Erythroblast (primary cell): ENCODE results near the gene DYNAP.

Experiments
- DNase-seq, 2 experiments: peaks; one replicate each; lab custom pipeline; 2025; lab: John Stamatoyannopoulos, UW
- GATA1 ChIP-seq: IDR thresholded peaks from 2 replicates; pipeline ENCODE4 v1.6.1; 2011; ENCODE audit warnings: low read depth, mild to moderate bottlenecking, control low read depth, low read length, moderate library complexity
- POLR2A ChIP-seq: IDR thresholded peaks from 2 replicates; pipeline ENCODE4 v1.6.1; 2011; ENCODE audit warnings: mild to moderate bottlenecking, low read length

Gene DYNAP, protein sequence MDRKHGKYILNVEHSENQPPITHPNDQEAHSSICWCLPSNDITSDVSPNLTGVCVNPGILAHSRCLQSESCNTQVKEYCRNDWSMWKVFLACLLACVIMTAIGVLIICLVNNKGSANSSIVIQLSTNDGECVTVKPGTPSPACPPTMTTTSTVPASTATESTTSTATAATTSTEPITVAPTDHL

DNA sequence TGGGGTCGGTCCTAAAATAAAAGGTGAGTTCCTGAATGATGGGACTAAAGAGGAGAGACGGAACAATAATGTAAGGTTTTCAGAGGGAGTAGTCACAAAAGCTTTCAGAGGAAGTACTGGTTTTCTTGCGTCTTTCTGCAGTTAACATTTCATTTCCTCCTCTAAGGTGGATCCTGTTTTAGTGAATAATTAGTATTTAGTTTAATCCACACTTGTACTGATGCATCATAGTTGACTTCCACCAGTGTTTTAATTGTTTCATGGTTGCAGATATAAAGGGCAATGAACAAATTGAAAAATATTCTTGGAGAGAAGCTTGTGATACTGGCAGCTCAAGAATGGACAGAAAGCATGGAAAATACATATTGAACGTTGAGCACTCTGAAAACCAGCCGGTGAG is at the start of gene DYNAP:
DYNAP (plus strand) TSS at position 301 of the 400 bp plus-strand sequence; CDS start at position 339, 38 bp downstream.
- no peak for DNase-seq
- no peak for TF ChIP-seq GATA1
- TF ChIP-seq POLR2A = no peak

DNA sequence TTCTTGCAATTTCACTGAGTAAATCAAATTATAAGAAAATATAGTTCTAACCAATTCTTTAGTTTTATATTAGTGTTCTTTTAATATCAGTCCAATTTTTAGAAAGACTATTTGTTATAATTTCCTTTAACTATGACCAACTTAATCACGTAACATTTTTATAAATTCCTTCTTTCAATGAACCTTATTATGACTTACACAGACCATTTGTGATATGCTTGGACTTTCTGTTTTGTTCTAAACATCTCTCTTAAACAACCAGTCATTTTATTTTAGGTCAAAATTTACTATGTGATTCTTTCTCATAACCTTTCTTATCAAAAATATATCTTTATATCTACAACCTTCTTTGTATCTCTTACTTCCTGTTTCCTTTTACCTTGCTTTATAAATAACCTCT is 39.5 kb upstream of the DYNAP start:
- no peak for TF ChIP-seq POLR2A
- TF ChIP-seq GATA1 = no peak
- DNase-seq = no peak

DNA sequence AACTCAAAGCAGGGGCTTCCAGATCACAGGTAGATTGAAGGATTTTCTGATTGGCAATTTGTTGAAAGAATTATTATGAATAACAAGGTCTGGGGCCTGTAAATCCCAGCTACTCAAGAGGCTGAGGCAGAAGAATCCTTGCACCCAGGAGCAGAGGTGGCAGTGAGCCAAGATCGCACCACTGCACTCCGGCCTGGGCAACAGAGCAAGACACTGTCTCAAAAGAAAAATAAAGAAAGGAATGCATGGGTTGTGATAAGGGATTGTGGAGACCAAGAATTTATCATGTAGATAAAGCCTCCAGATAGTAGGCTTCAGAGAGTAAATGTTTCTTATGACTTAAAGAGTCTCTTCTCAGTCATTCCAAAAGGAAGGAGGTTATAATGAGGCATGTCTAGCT is 35.8 kb upstream of the DYNAP start:
- DNase-seq = no peak
- TF ChIP-seq POLR2A = no peak
- TF ChIP-seq GATA1 = no peak

DNA sequence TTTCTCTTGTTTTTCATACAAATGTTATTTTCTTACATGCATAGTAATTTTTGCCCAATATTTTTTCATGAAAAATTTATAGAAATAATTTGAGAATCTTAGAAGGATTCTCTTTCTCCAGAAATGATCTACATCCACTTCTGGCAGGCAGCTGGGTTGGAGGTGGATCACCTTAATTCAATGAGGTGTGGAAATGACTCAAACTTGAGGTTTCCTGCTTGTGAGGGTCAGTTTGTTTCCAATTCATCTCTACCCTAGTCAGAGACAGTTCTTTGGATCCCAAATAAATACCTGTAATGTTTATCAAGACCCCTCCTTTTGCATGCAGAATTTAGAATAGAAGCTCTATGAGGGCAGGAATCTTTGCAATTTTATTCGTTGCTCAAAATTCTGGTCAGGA is 35.0 kb upstream of the DYNAP start:
- no peak for TF ChIP-seq GATA1
- no peak for TF ChIP-seq POLR2A
- DNase-seq = no peak

DNA sequence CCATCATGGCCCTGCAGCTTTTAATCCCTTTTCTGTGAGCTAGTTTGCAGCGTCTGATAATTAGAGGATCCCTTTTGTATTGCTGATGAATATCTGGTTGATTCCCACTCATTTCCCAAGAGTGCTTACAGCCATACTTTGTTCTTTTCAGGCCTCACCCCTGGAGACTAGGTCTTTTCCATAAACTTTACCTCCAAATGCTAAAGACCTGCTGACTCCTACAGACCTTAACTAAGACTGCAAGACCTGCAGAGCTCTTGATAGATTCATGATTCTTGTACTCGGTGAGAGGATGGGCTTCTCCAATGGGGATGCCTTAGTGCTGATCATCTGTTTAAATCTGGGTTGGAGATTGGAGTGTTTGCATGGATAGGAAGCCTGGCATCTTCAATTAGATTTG is 33.1 kb upstream of the DYNAP start:
- TF ChIP-seq POLR2A (no peak), GATA1 (no peak)
- DNase-seq = no peak

DNA sequence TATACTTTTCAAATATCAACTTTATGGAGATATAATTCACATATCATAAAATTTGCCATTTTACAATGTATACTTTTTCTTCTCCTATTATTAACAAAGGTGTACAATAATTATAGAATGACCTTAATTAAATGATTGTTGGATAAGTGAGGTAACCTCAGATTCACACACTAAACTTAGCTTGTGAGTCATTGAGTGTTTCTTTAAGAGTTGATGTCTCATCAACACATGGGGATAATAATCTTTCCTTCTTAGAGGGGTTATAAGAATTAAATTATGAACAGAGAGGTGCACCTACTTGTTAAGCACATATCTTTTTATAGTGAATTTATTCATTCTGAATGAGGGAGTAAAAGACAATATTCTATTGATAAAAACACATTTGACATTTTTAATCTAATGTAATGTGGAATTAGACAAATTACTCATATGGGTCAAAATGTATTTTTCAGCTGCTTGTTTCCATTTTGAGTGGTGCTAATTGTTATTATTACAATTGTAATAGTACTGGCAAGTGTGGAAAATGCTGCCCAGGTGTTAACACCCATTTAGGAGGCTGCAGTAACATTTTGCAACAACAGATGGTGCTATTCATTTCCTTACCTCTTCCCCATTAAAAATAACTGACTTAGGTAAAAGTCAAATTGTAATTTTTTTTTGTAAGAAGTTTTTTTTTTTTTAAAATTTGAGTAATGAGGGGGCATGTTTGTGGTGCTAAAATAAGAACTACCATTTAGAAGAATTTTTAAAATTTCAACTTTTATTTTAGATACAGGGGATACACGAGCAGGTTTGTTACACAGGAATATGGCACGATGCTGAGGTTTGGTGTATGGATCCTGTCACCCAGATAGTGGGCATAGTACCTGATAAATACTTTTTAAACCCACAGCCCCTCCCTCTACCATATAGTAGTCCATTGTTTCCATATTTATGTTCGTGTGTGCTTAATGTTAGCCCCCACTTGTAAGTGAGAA is 32.1 kb upstream of the DYNAP start:
- peak; percentile 25 to 58 for DNase-seq
- no peak for TF ChIP-seq POLR2A
- no peak for TF ChIP-seq GATA1

DNA sequence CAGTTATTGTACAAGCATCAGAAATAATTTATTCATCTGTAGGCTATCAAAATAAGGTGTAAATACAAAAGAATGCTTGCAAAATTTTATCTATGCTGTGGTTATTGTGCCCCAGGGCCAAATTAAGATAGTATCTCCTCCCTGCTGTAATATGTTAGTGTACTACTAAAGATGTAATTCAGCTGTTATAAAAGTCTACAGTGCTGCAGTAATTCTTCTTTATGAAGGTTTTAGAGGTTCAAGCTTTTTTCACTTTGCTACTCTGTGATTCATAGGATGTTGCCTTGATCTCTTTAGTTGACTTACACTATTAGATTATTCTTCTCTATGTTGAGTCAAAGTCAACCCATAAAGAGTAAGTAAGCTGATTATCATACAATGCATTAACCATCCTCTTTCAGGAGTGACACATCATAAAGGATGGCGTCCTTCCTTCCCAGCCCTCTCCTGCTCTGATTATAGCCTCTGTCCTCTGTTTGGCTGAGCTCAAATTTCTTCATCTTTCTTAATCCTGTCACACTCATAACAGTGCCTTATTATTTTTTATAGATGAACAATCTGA is 29.3 kb upstream of the DYNAP start:
- DNase-seq = no peak

DNA sequence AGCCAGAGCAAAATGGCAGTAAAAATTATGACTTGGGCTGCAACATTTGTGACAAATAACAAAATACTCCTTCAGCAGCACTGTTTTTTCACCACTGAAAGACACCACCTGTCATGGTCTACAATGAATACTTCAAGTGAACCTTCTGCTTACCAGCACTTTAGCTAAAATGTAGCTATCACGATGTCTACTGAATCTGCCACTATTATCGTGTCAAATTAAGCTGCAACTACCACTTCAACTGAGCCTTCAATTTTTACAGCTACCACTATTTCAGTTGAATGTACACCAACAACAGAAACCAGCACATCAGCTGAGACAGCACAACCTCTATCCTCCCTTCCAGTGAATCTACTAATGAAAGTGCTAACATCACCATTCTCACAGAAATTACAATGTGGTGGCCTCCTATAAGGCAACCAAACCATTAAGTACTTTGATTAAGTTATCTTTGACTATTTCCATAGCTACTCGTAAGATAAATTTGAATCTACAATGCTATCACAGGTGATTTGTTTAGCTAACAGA is 10.8 kb upstream of the DYNAP start:
- TF ChIP-seq POLR2A = no peak
- TF ChIP-seq GATA1 = no peak
- no peak for DNase-seq

More for the DNA sequence above, 29.3 kb upstream of the DYNAP start:
- no peak for TF ChIP-seq POLR2A
- no peak for TF ChIP-seq GATA1

DNA sequence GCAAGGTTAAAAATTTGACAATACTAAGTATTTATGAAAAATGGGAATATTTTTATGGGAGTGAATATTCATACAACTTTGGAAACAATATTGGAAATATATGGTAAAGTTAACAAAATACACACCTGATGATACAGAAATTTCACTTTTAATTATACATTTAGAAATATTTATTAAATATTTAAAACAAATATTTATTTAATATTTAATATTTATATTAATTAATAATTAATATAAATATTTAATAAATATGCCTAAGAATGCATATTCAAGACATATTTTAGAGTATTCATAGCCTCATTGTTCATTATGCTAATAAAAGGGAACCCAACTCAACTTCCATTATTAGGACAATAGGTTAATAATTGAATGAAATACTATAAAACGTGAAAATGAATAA is 7.0 kb upstream of the DYNAP start:
- TF ChIP-seq GATA1 (no peak), POLR2A (no peak)
- DNase-seq = no peak

DNA sequence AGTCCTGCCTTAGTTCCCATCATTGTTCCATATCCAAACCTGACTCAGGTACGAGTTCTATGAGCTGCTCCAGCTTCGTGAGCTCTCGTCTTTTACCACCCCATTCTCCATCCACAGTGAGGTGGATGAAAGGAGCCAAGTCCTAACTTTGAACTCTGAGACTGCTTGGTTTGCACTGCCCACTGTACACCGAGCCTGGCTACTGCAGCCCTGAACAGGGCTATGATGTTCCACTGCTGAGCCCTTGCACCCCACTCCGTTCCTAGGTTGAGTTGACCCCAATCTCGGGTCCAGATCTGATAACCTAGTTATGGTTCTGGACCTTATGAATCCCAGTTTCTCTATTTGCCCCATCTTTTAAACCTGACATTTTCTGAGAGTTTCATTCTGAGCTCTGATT is 5.3 kb upstream of the DYNAP start:
- TF ChIP-seq GATA1 = no peak
- TF ChIP-seq POLR2A = no peak
- DNase-seq = no peak

DNA sequence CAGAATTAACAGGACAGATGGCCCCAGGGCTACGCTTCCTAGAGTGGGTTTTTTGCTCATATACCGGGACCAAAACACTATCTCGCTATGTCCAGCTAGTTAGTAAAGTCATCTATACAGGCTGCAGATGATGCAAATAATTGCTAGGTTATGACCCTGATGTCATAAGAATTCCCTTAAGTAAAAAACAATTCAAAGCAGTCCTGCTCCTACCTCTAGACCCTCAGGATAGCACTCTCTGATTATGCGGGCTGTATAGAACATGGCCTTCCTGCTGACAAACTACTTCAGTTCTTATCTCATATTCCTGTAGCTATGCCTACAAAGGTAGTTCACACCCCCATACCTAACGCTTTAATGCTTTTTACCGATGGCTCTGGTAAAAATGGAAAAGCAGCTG is 13.2 kb downstream of the DYNAP start:
- TF ChIP-seq GATA1 (no peak), POLR2A (no peak)
- DNase-seq = no peak

DNA sequence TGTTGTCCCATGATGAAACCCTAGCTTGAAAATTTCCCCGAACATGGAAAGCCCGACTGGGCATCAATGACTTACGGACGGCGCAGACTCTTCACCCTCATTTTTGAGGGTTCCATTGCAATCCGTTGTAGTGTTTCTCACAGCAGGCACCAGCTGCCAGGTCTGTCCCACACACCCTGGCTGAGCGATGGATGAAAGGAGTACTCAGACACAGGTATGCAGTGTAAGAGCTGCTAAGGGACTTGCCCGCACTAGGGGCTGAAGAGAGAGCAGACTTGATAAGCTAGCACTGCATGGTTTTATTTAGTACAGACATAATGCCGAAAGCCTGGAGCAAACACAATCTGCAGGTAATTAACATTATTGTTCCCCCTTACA is 15.8 kb downstream of the DYNAP start:
- DNase-seq = no peak
- TF ChIP-seq POLR2A (no peak), GATA1 (no peak)

DNA sequence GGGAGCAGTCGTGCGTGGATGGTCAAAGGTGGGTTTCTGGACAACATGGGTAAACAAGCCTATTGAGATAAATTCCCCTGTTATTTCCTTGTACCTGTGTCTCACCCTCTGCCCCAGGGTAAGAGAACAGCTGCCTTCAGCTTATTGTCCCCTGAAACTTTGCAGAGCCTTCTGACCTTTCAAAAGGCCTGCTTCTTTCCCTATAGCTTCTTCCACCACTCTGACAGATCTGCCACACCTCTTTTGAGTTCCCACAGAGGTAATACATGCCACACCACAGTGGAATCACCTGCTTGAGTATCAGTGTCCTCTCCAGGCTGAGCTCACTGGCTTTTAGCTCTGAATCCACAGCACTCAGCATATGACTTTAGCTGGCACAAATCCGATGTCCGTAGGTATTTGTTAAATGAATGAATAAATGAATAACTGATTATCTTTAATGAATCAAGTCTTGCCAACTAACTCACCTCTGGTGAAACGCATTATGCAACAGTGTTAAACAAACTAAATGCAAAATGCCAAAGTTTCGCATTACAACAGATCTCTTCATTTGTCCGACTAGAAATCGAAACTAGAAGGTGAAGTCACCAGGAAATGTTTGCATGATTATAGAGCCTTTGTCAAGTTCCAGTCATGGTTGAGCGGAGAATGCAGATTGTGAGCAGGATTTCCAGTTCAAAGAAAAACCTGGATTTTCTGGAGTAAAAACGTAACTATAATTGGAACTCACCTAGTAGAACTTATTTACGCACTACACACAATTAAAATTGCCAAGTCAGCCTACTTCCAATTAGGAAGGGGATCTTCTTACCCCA is 16.4 kb downstream of the DYNAP start:
- no peak for DNase-seq
- TF ChIP-seq GATA1 (no peak), POLR2A (no peak)
